Nephron (organoid): ENCODE data around the gene KATNAL2.
A peak's percentile ranks its signal among the peaks of the same experiment; 100 is the strongest.

Source experiments
- H3K27ac Mint-ChIP-seq, 3 experiments: 2 replicates each; pipeline ENCODE4 v1.8.0; 2020; ENCODE audit warnings: mixed read lengths in 3 of 3, mild to moderate bottlenecking in 2 of 3, moderate library complexity in 1 of 3
- H3K27me3 Mint-ChIP-seq: 2 replicates; pipeline ENCODE4 v1.8.0; 2021; ENCODE audit warnings: low read depth, mild to moderate bottlenecking, moderate library complexity, mixed read lengths
- H3K36me3 Mint-ChIP-seq: 2 replicates; pipeline ENCODE4 v1.8.0; 2020; ENCODE audit warnings: low read depth, mixed read lengths
- H3K4me1 Mint-ChIP-seq: 2 replicates; pipeline ENCODE4 v1.8.0; 2020; ENCODE audit warnings: mixed read lengths
- H3K4me3 Mint-ChIP-seq, 3 experiments: 2 replicates each; pipeline ENCODE4 v1.8.0; 2020; ENCODE audit warnings: mild to moderate bottlenecking in 3 of 3, mixed read lengths in 3 of 3, moderate library complexity in 2 of 3
- H3K9me3 Mint-ChIP-seq: 2 replicates; pipeline ENCODE4 v1.8.0; 2020; ENCODE audit warnings: mixed read lengths
- CTCF ChIP-seq, 3 experiments: fragments of 200-600 bp; sonication (generic); IDR thresholded peaks; one replicate each; pipeline ENCODE4 v1.5.0; 2021; ENCODE audit warnings: antibody characterized with exemption in 3 of 3; ENCODE audit not compliant: unreplicated experiment in 3 of 3

Gene KATNAL2

GRCh38 chr18:47080872-47081271 is 163.5 kb downstream of the KATNAL2 start:
- no peaks in the 10 kb centered on the region for H3K27me3 Mint-ChIP-seq
- no peaks in the 10 kb centered on the region for H3K9me3 Mint-ChIP-seq
- no peaks in the 10 kb centered on the region for H3K36me3 Mint-ChIP-seq
- no peak overlapping the region for H3K27ac Mint-ChIP-seq
- TF ChIP-seq CTCF (IDR thresholded peaks at IDR 0.05; ENCODE audit: unreplicated experiment in 3 of 3), result no peak
- H3K4me1 Mint-ChIP-seq, result no peaks in the 10 kb centered on the region
- no peak overlapping the region for H3K4me3 Mint-ChIP-seq

GRCh38 chr18:47081578-47081977 is 164.2 kb downstream of the KATNAL2 start:
- no peaks in the 10 kb centered on the region for H3K36me3 Mint-ChIP-seq
- no peaks in the 10 kb centered on the region for H3K4me1 Mint-ChIP-seq
- H3K27ac Mint-ChIP-seq, result no peak overlapping the region
- H3K4me3 Mint-ChIP-seq, result no peak overlapping the region
- H3K27me3 Mint-ChIP-seq, result no peaks in the 10 kb centered on the region
- TF ChIP-seq CTCF (IDR thresholded peaks at IDR 0.05; ENCODE audit: unreplicated experiment in 3 of 3), result no peak
- no peaks in the 10 kb centered on the region for H3K9me3 Mint-ChIP-seq

- no peaks in the 10 kb centered on the region for H3K27me3 Mint-ChIP-seq
- H3K9me3 Mint-ChIP-seq, result no peaks in the 10 kb centered on the region
- H3K36me3 Mint-ChIP-seq, result peaks cover 4% of the 10 kb centered on the region
- H3K4me1 Mint-ChIP-seq, result no peaks in the 10 kb centered on the region
- H3K4me3 Mint-ChIP-seq, result no peak overlapping the region
- no peak for TF ChIP-seq CTCF (IDR thresholded peaks at IDR 0.05; ENCODE audit: unreplicated experiment in 3 of 3)
- H3K27ac Mint-ChIP-seq, result no peak overlapping the region
Measured at GRCh38 chr18:47087676-47088075, 170.3 kb downstream of the KATNAL2 start.

GRCh38 chr18:47095810-47096209 is 178.4 kb downstream of the KATNAL2 start:
- H3K4me1 Mint-ChIP-seq, result no peaks in the 10 kb centered on the region
- H3K36me3 Mint-ChIP-seq, result no peaks in the 10 kb centered on the region
- no peaks in the 10 kb centered on the region for H3K9me3 Mint-ChIP-seq
- TF ChIP-seq CTCF (IDR thresholded peaks at IDR 0.05; ENCODE audit: unreplicated experiment in 3 of 3), result no peak
- no peak overlapping the region for H3K4me3 Mint-ChIP-seq
- H3K27me3 Mint-ChIP-seq, result peaks cover 3% of the 10 kb centered on the region
- no peak overlapping the region for H3K27ac Mint-ChIP-seq

GRCh38 chr18:47100212-47100831 is 182.9 kb downstream of the KATNAL2 start:
- no peaks in the 10 kb centered on the region for H3K9me3 Mint-ChIP-seq
- peaks cover 5% of the 10 kb centered on the region for H3K36me3 Mint-ChIP-seq
- no peaks in the 10 kb centered on the region for H3K27me3 Mint-ChIP-seq
- H3K4me1 Mint-ChIP-seq, result no peaks in the 10 kb centered on the region
- no peak overlapping the region for H3K27ac Mint-ChIP-seq
- H3K4me3 Mint-ChIP-seq, result no peak overlapping the region
- peak; percentile 70 to 77 (median 75) for TF ChIP-seq CTCF (IDR thresholded peaks at IDR 0.05; ENCODE audit: unreplicated experiment in 3 of 3)

GRCh38 chr18:47108373-47108772 is 191.0 kb downstream of the KATNAL2 start:
- no peak overlapping the region for H3K4me3 Mint-ChIP-seq
- no peaks in the 10 kb centered on the region for H3K9me3 Mint-ChIP-seq
- peaks cover 44% of the 10 kb centered on the region for H3K36me3 Mint-ChIP-seq
- no peak for TF ChIP-seq CTCF (IDR thresholded peaks at IDR 0.05; ENCODE audit: unreplicated experiment in 3 of 3)
- H3K27ac Mint-ChIP-seq, result no peak overlapping the region
- H3K27me3 Mint-ChIP-seq, result no peaks in the 10 kb centered on the region
- H3K4me1 Mint-ChIP-seq, result no peaks in the 10 kb centered on the region
